Skeletal muscle satellite cell (primary cell): Measurements from ENCODE around the gene KRT79.

Experiments used
- H3K27me3 ChIP-seq: 2 replicates; pipeline ENCODE4 v1.7.0; 2013; ENCODE audit warnings: low read length; ENCODE audit not compliant: control insufficient read depth, insufficient read depth
- H3K36me3 ChIP-seq: 2 replicates; pipeline ENCODE4 v1.7.0; 2013; ENCODE audit warnings: mild to moderate bottlenecking, control low read depth, low read length; ENCODE audit not compliant: insufficient read depth
- H3K4me1 ChIP-seq: 2 replicates; pipeline ENCODE4 v1.7.0; 2013; ENCODE audit warnings: low read length; ENCODE audit not compliant: control insufficient read depth, insufficient read depth
- H3K4me2 ChIP-seq: 2 replicates; pipeline ENCODE4 v1.7.0; 2013; ENCODE audit warnings: mild to moderate bottlenecking, low read length
- H3K4me3 ChIP-seq: 2 replicates; pipeline ENCODE4 v1.7.0; 2013; ENCODE audit warnings: low read length
- H3K9ac ChIP-seq: 2 replicates; pipeline ENCODE4 v1.7.0; 2013; ENCODE audit warnings: mild to moderate bottlenecking, low read depth, low read length, moderate library complexity
- H3K9me3 ChIP-seq: replicated peaks from 2 replicates; pipeline ENCODE4 v1.7.0; 2013; ENCODE audit warnings: mild to moderate bottlenecking, control low read depth, low read length

The KRT79 gene

GRCh38 chr12:52829986-52830770 is 3.9 kb downstream of the KRT79 start:
- no peaks in the 10 kb centered on the region for H3K4me1 ChIP-seq
- H3K4me2 ChIP-seq = no peak overlapping the region
- no peak overlapping the region for H3K4me3 ChIP-seq
- H3K36me3 ChIP-seq = no peaks in the 10 kb centered on the region
- peaks cover 46% of the 10 kb centered on the region for H3K27me3 ChIP-seq
- no peaks in the 10 kb centered on the region for H3K9me3 ChIP-seq
- H3K9ac ChIP-seq = no peak overlapping the region

GRCh38 chr12:52828591-52829021 is 5.5 kb downstream of the KRT79 start:
- Histone ChIP-seq H3K4me2 (no peak overlapping the region), H3K27me3 (peaks cover 56% of the 10 kb centered on the region), H3K4me1 (no peaks in the 10 kb centered on the region), H3K4me3 (no peak overlapping the region), H3K9me3 (no peaks in the 10 kb centered on the region), H3K9ac (no peak overlapping the region), H3K36me3 (no peaks in the 10 kb centered on the region)

GRCh38 chr12:52828156-52828555 is 6.0 kb downstream of the KRT79 start:
- Histone ChIP-seq H3K36me3 (no peaks in the 10 kb centered on the region), H3K4me3 (no peak overlapping the region), H3K9me3 (no peaks in the 10 kb centered on the region), H3K4me2 (no peak overlapping the region), H3K9ac (no peak overlapping the region), H3K4me1 (no peaks in the 10 kb centered on the region), H3K27me3 (peaks cover 60% of the 10 kb centered on the region)

- H3K9me3 ChIP-seq = no peaks in the 10 kb centered on the region
- no peak overlapping the region for H3K9ac ChIP-seq
- H3K36me3 ChIP-seq = no peaks in the 10 kb centered on the region
- H3K4me2 ChIP-seq = no peak overlapping the region
- H3K4me1 ChIP-seq = no peaks in the 10 kb centered on the region
- H3K27me3 ChIP-seq = peaks cover 66% of the 10 kb centered on the region
- no peak overlapping the region for H3K4me3 ChIP-seq
Measured at GRCh38 chr12:52827499-52828090, 6.5 kb downstream of the KRT79 start.

GRCh38 chr12:52826611-52827498 is 7.3 kb downstream of the KRT79 start:
- H3K9ac ChIP-seq = no peak overlapping the region
- no peaks in the 10 kb centered on the region for H3K9me3 ChIP-seq
- no peak overlapping the region for H3K4me2 ChIP-seq
- H3K4me3 ChIP-seq = no peak overlapping the region
- H3K4me1 ChIP-seq = no peaks in the 10 kb centered on the region
- peaks cover 72% of the 10 kb centered on the region for H3K27me3 ChIP-seq
- no peaks in the 10 kb centered on the region for H3K36me3 ChIP-seq

GRCh38 chr12:52825961-52826360 is 8.2 kb downstream of the KRT79 start:
- H3K4me3 ChIP-seq = no peak overlapping the region
- no peak overlapping the region for H3K9ac ChIP-seq
- H3K36me3 ChIP-seq = no peaks in the 10 kb centered on the region
- no peaks in the 10 kb centered on the region for H3K9me3 ChIP-seq
- peaks cover 72% of the 10 kb centered on the region for H3K27me3 ChIP-seq
- no peaks in the 10 kb centered on the region for H3K4me1 ChIP-seq
- H3K4me2 ChIP-seq = no peak overlapping the region

- H3K36me3 ChIP-seq = no peaks in the 10 kb centered on the region
- no peaks in the 10 kb centered on the region for H3K4me1 ChIP-seq
- peaks cover 73% of the 10 kb centered on the region for H3K27me3 ChIP-seq
- no peak overlapping the region for H3K4me3 ChIP-seq
- H3K4me2 ChIP-seq = no peak overlapping the region
- H3K9me3 ChIP-seq = no peaks in the 10 kb centered on the region
- no peak overlapping the region for H3K9ac ChIP-seq
Measured at GRCh38 chr12:52824741-52825410, 9.2 kb downstream of the KRT79 start.

GRCh38 chr12:52823761-52824450 is 10.2 kb downstream of the KRT79 start:
- no peak overlapping the region for H3K9ac ChIP-seq
- H3K4me1 ChIP-seq = no peaks in the 10 kb centered on the region
- no peak overlapping the region for H3K4me2 ChIP-seq
- H3K27me3 ChIP-seq = peaks cover 68% of the 10 kb centered on the region
- no peaks in the 10 kb centered on the region for H3K36me3 ChIP-seq
- no peak overlapping the region for H3K4me3 ChIP-seq
- H3K9me3 ChIP-seq = no peaks in the 10 kb centered on the region

- H3K9me3 ChIP-seq = no peaks in the 10 kb centered on the region
- H3K27me3 ChIP-seq = peaks cover 70% of the 10 kb centered on the region
- no peaks in the 10 kb centered on the region for H3K36me3 ChIP-seq
- H3K4me2 ChIP-seq = no peak overlapping the region
- H3K4me1 ChIP-seq = no peaks in the 10 kb centered on the region
- H3K9ac ChIP-seq = no peak overlapping the region
- H3K4me3 ChIP-seq = no peak overlapping the region
Measured at GRCh38 chr12:52822771-52823510, 11.2 kb downstream of the KRT79 start.

- Histone ChIP-seq H3K27me3 (peaks cover 76% of the 10 kb centered on the region), H3K4me2 (no peak overlapping the region), H3K9me3 (no peaks in the 10 kb centered on the region), H3K36me3 (no peaks in the 10 kb centered on the region), H3K4me1 (no peaks in the 10 kb centered on the region), H3K9ac (no peak overlapping the region), H3K4me3 (no peak overlapping the region)
Measured at GRCh38 chr12:52821826-52822660, 12.1 kb downstream of the KRT79 start.
